ENCODE data around the gene ACADVL.
A peak's percentile ranks its signal among the peaks of the same experiment; 100 is the strongest.

Gene ACADVL

GRCh38 chr17:7217113-7217987 is 2.4 kb upstream of the ACADVL start:
- DNase-seq (ENCODE audit: low read depth, low spot score): no peak

GRCh38 chr17:7218166-7218565 is 1.6 kb upstream of the ACADVL start:
- no peak for DNase-seq (ENCODE audit: low read depth, low spot score)

GRCh38 chr17:7218758-7219157 is 980 bp upstream of the ACADVL start:
- no peak for DNase-seq (ENCODE audit: low read depth, low spot score)

GRCh38 chr17:7219229-7219811 is 418 bp upstream of the ACADVL start:
- no peak for DNase-seq (ENCODE audit: low read depth, low spot score)

- DNase-seq (ENCODE audit: low read depth, low spot score): peak; percentile 70
Measured at GRCh38 chr17:7220593-7221277, 997 bp downstream of the ACADVL start.

GRCh38 chr17:7221278-7222092 is 1.7 kb downstream of the ACADVL start:
- DNase-seq (ENCODE audit: low read depth, low spot score): no peak

GRCh38 chr17:7222093-7222971 is 2.6 kb downstream of the ACADVL start:
- DNase-seq (ENCODE audit: low read depth, low spot score): no peak

- DNase-seq (ENCODE audit: low read depth, low spot score): no peak
Measured at GRCh38 chr17:7222972-7223292, 3.2 kb downstream of the ACADVL start.

- no peak for DNase-seq (ENCODE audit: low read depth, low spot score)
Measured at GRCh38 chr17:7223375-7223774, 3.6 kb downstream of the ACADVL start.

- no peak for DNase-seq (ENCODE audit: low read depth, low spot score)
Measured at GRCh38 chr17:7224110-7224509, 4.4 kb downstream of the ACADVL start.

GRCh38 chr17:7224661-7225111 is 4.9 kb downstream of the ACADVL start:
- DNase-seq (ENCODE audit: low read depth, low spot score): no peak

- DNase-seq (ENCODE audit: low read depth, low spot score): no peak
Measured at GRCh38 chr17:7225711-7226331, 6.1 kb downstream of the ACADVL start.

GRCh38 chr17:7226721-7227710 is 7.3 kb downstream of the ACADVL start:
- no peak for DNase-seq (ENCODE audit: low read depth, low spot score)

GRCh38 chr17:7228920-7229319 is 9.2 kb downstream of the ACADVL start:
- DNase-seq (ENCODE audit: low read depth, low spot score): no peak

GRCh38 chr17:7229504-7229903 is 9.8 kb downstream of the ACADVL start:
- DNase-seq (ENCODE audit: low read depth, low spot score): no peak

- no peak for DNase-seq (ENCODE audit: low read depth, low spot score)
Measured at GRCh38 chr17:7232114-7232513, 12.4 kb downstream of the ACADVL start.

GRCh38 chr17:7233701-7234082 is 14.0 kb downstream of the ACADVL start:
- no peak for DNase-seq (ENCODE audit: low read depth, low spot score)

- DNase-seq (ENCODE audit: low read depth, low spot score): peak; percentile 98
Measured at GRCh38 chr17:7234083-7234951, 14.6 kb downstream of the ACADVL start, which contains the start of gene DVL2. Gene DVL2, minus strand, starts transcription at chr17:7234517. Its CDS starts 255 bp downstream, at chr17:7234262.

All from ELF-1 (cell line).